IMR-90 (cell line): ENCODE measurements around the gene MOB2. TPM values are rescaled to one million over a fixed set of nuclear protein-coding genes. Genes with fewer than 3 reads are reported as not detected.

ENCODE experiments used
- ATAC-seq: fragments of 200-7000 bp; cut with Tn5 transposase; 2 replicates; pipeline ENCODE4 v1.9.1; 2020; ENCODE audit warnings: low read depth, mild to moderate bottlenecking, moderate library complexity
- BruUV-seq: library from RNA; stranded (reverse); fragments of 400-500 nt; replicated peaks from 2 replicates; lab custom pipeline; 2021; lab: Mats Ljungman, UMichigan
- CTCF ChIA-PET: fragments of 300-600 bp; formaldehyde crosslinking; extraction: SDS; loops from one replicate; lab custom pipeline; 2021; ENCODE audit warnings: antibody characterized with exemption; lab: Yijun Ruan, JAX
- POLR2A ChIA-PET: fragments of 300-600 bp; sonication (Branson Sonifier 250); formaldehyde crosslinking; loops from one replicate; lab custom pipeline; 2022; ENCODE audit warnings: antibody characterized with exemption; ENCODE audit not compliant: unreplicated experiment; lab: Charles Lee
- DNase-seq: peaks from one replicate; pipeline ENCODE4 v3.0.0; 2013
- H2AFZ ChIP-seq: replicated peaks from 2 replicates; pipeline ENCODE3; 2013; ENCODE audit warnings: low read length, mild to moderate bottlenecking; ENCODE audit not compliant: poor library complexity
- H2AK5ac ChIP-seq: 2 replicates; pipeline ENCODE4 v1.6.1; 2013; ENCODE audit warnings: low read depth, low read length, inconsistent platforms
- H2AK9ac ChIP-seq: replicated peaks from 2 replicates; pipeline ENCODE3; 2013; ENCODE audit warnings: mild to moderate bottlenecking, low read depth, low read length, moderate library complexity; ENCODE audit not compliant: poor library complexity
- H2BK120ac ChIP-seq: 2 replicates; pipeline ENCODE4 v1.6.1; 2013; ENCODE audit warnings: low read depth, low read length, inconsistent platforms
- H2BK15ac ChIP-seq: 3 replicates; pipeline ENCODE4 v1.6.1; 2013; ENCODE audit warnings: low read depth, low read length, inconsistent platforms
- H2BK20ac ChIP-seq: 2 replicates; pipeline ENCODE4 v1.6.1; 2013; ENCODE audit warnings: low read depth, mild to moderate bottlenecking, inconsistent platforms, low read length, moderate library complexity
- H2BK5ac ChIP-seq: 2 replicates; pipeline ENCODE4 v1.6.1; 2013; ENCODE audit warnings: mild to moderate bottlenecking, low read depth, low read length, inconsistent platforms; ENCODE audit not compliant: poor library complexity, severe bottlenecking
- H3K14ac ChIP-seq: replicated peaks from 2 replicates; pipeline ENCODE4 v1.6.1; 2013; ENCODE audit warnings: low read depth, low read length, inconsistent platforms
- H3K18ac ChIP-seq: 2 replicates; pipeline ENCODE4 v1.6.1; 2013; ENCODE audit warnings: low read depth, low read length, control low read depth
- H3K23ac ChIP-seq: 2 replicates; pipeline ENCODE4 v1.6.1; 2013; ENCODE audit warnings: low read depth, low read length, inconsistent platforms
- H3K27ac ChIP-seq: 2 replicates; pipeline ENCODE4 v1.5.1; 2013; ENCODE audit warnings: mild to moderate bottlenecking, control low read depth, low read length; ENCODE audit not compliant: insufficient read depth
- H3K27me3 ChIP-seq: 2 replicates; pipeline ENCODE4 v1.6.1; 2013; ENCODE audit warnings: low read length; ENCODE audit not compliant: control insufficient read depth, insufficient read depth
- H3K36me3 ChIP-seq: 2 replicates; pipeline ENCODE4 v1.6.1; 2013; ENCODE audit warnings: low read length, mixed read lengths; ENCODE audit not compliant: control insufficient read depth, insufficient read depth
- H3K4ac ChIP-seq: 2 replicates; pipeline ENCODE4 v1.6.1; 2013; ENCODE audit warnings: low read depth, low read length, inconsistent platforms
- H3K4me1 ChIP-seq: 2 replicates; pipeline ENCODE4 v1.6.1; 2013; ENCODE audit warnings: low read length, mixed read lengths; ENCODE audit not compliant: control insufficient read depth, insufficient read depth
- H3K4me2 ChIP-seq: 2 replicates; pipeline ENCODE4 v1.6.1; 2013; ENCODE audit warnings: low read depth, mild to moderate bottlenecking, control low read depth, low read length, moderate library complexity
- H3K4me3 ChIP-seq: 2 replicates; pipeline ENCODE4 v1.5.1; 2013; ENCODE audit warnings: low read depth, mild to moderate bottlenecking, control low read depth, low read length, moderate library complexity; ENCODE audit not compliant: insufficient read depth
- H3K56ac ChIP-seq: 2 replicates; pipeline ENCODE4 v1.6.1; 2013; ENCODE audit warnings: low read length, inconsistent platforms; ENCODE audit not compliant: insufficient read depth; ENCODE audit errors: extremely low read depth
- H3K79me1 ChIP-seq, 2 experiments: 2 replicates each; pipeline ENCODE4 v1.6.1; 2013; ENCODE audit warnings: low read length in 2 of 2, inconsistent platforms in 1 of 2, low read depth in 1 of 2
- H3K9ac ChIP-seq: 2 replicates; pipeline ENCODE4 v1.6.1; 2013; ENCODE audit warnings: low read depth, low read length, control low read depth
- H3K9me1 ChIP-seq: 2 replicates; pipeline ENCODE4 v1.6.1; 2013; ENCODE audit warnings: low read length, inconsistent platforms; ENCODE audit not compliant: insufficient read depth
- H3K9me3 ChIP-seq: 2 replicates; pipeline ENCODE4 v1.6.1; 2013; ENCODE audit warnings: low read length; ENCODE audit not compliant: control insufficient read depth, insufficient read depth
- H4K20me1 ChIP-seq: 2 replicates; pipeline ENCODE4 v1.6.1; 2013; ENCODE audit warnings: low read length, inconsistent platforms; ENCODE audit not compliant: insufficient read depth
- H4K5ac ChIP-seq: 2 replicates; pipeline ENCODE4 v1.6.1; 2013; ENCODE audit warnings: mild to moderate bottlenecking, low read depth, low read length, control low read depth
- H4K8ac ChIP-seq, 2 experiments: 2 replicates each; pipeline ENCODE4 v1.6.1; 2013; ENCODE audit warnings: low read depth in 2 of 2, low read length in 2 of 2, control low read depth in 1 of 2, inconsistent platforms in 1 of 2
- H4K91ac ChIP-seq: 2 replicates; pipeline ENCODE4 v1.6.1; 2013; ENCODE audit warnings: low read depth, low read length, inconsistent platforms; ENCODE audit not compliant: insufficient read depth
- BHLHE40 ChIP-seq: fragments of 150-350 bp; IDR thresholded peaks from 2 replicates; pipeline ENCODE4 v1.6.1; 2016; ENCODE audit warnings: mild to moderate bottlenecking, low read depth, low read length
- CEBPB ChIP-seq: IDR thresholded peaks from 2 replicates; pipeline ENCODE4 v1.6.1; 2012; ENCODE audit warnings: low read depth, low read length, improper control_type of control experiment
- CHD1 ChIP-seq: IDR thresholded peaks from 2 replicates; pipeline ENCODE4 v1.6.1; 2012; ENCODE audit warnings: low read depth, low read length, improper control_type of control experiment
- CTCF ChIP-seq: conservative IDR thresholded peaks from 2 replicates; pipeline ENCODE4 v1.5.1; 2012; ENCODE audit warnings: mild to moderate bottlenecking, low read depth, low read length, improper control_type of control experiment
- ELK1 ChIP-seq: fragments of 150-350 bp; IDR thresholded peaks from 2 replicates; pipeline ENCODE4 v1.6.1; 2016; ENCODE audit warnings: low read depth, mild to moderate bottlenecking, low read length, moderate library complexity, borderline replicate concordance
- FOS ChIP-seq: fragments of 150-350 bp; IDR thresholded peaks from 2 replicates; pipeline ENCODE4 v1.6.1; 2016; ENCODE audit warnings: low read depth, low read length
- MAFK ChIP-seq: IDR thresholded peaks from 2 replicates; pipeline ENCODE4 v1.6.1; 2012; ENCODE audit warnings: low read depth, low read length, improper control_type of control experiment
- MAZ ChIP-seq: IDR thresholded peaks from 2 replicates; pipeline ENCODE4 v1.6.1; 2012; ENCODE audit warnings: low read depth, mild to moderate bottlenecking, low read length, improper control_type of control experiment, moderate library complexity, borderline replicate concordance
- MXI1 ChIP-seq: IDR thresholded peaks from 2 replicates; pipeline ENCODE4 v1.6.1; 2012; ENCODE audit warnings: low read depth, mild to moderate bottlenecking, low read length, moderate library complexity, borderline replicate concordance
- NFE2L2 ChIP-seq: fragments of 150-350 bp; IDR thresholded peaks from 2 replicates; pipeline ENCODE4 v1.6.1; 2016; ENCODE audit warnings: low read depth, mild to moderate bottlenecking, low read length
- POLR2A ChIP-seq: IDR thresholded peaks from 2 replicates; pipeline ENCODE4 v1.6.1; 2012; ENCODE audit warnings: mild to moderate bottlenecking, low read depth, low read length
- RAD21 ChIP-seq: IDR thresholded peaks from 2 replicates; pipeline ENCODE4 v1.6.1; 2012; ENCODE audit warnings: low read length, improper control_type of control experiment
- RCOR1 ChIP-seq: IDR thresholded peaks from 2 replicates; pipeline ENCODE4 v1.6.1; 2012; ENCODE audit warnings: mild to moderate bottlenecking, low read length, improper control_type of control experiment; ENCODE audit not compliant: insufficient replicate concordance
- RFX5 ChIP-seq: IDR thresholded peaks from 2 replicates; pipeline ENCODE4 v1.8.0; 2012; ENCODE audit warnings: low read depth, mild to moderate bottlenecking, low read length, moderate library complexity
- SMC3 ChIP-seq: fragments of 150-350 bp; IDR thresholded peaks from 2 replicates; pipeline ENCODE4 v1.6.1; 2016; ENCODE audit warnings: low read depth, mild to moderate bottlenecking, antibody characterized with exemption, low read length, moderate library complexity
- USF2 ChIP-seq: fragments of 150-350 bp; IDR thresholded peaks from 2 replicates; pipeline ENCODE4 v1.6.1; 2017; ENCODE audit warnings: mild to moderate bottlenecking, antibody characterized with exemption, low read length, low read depth
- WGBS, 2 experiments: methylation state at CpG; one replicate each; pipeline versions ENCODE4 v1.1.5 to v1.1.7; 2013; ENCODE audit warnings: missing lambda C conversion rate in 2 of 2; ENCODE audit not compliant: insufficient read length in 1 of 2; ENCODE audit errors: extremely low coverage in 2 of 2; 5-methylcytosine and 5-hydroxymethylcytosine counted together
- dilution Hi-C: fragments of 300-500 bp; cut with HindIII; formaldehyde crosslinking; loops from one replicate; pipeline ENCODE4 v1.14.3; 2018; ENCODE audit warnings: low sequenced_read_pairs; ENCODE audit not compliant: unreplicated experiment
- in situ Hi-C: fragments of 300-500 bp; cut with MboI; formaldehyde crosslinking; loops from 3 replicates; pipeline ENCODE4 v1.14.3; 2019; ENCODE audit warnings: low sequenced_read_pairs, inconsistent platforms, mixed read lengths
- intact Hi-C: fragments of 100-400 bp; cut with micrococcal nuclease; formaldehyde crosslinking; loops from 2 replicates; pipeline ENCODE4 v1.10.0; 2022
- polyA plus RNA-seq, 3 experiments: library from polyadenylated mRNA; depleted of rRNA; stranded (reverse); fragments of >200 nt; gene quantifications; 2 replicates each; pipeline ENCODE4 v1.2.3, GENCODE V29; 2012; ENCODE audit warnings: low replicate concordance in 1 of 3
- total RNA-seq: library from RNA; depleted of rRNA; stranded (reverse); fragments of >200 nt; gene quantifications from 2 replicates; pipeline ENCODE4 v1.2.3, GENCODE V29; 2012

Gene MOB2
- total and polyA plus RNA-seq, 2 of the 4 experiments (the other 2 are of a cell fraction) = 23.7 to 36.2 TPM

GRCh38 chr11:1455032-1455762 is 31.4 kb downstream of the MOB2 start:
- BruUV-seq = no TSS peak
- peaks cover 5% of the 10 kb centered on the region; the same call in 1 of the 2 replicates for H3K4me1 ChIP-seq
- no peak overlapping the region for H4K5ac ChIP-seq
- H3K27ac ChIP-seq = no peak overlapping the region
- H3K23ac ChIP-seq = no peak overlapping the region
- H3K27me3 ChIP-seq = peaks cover 2% of the 10 kb centered on the region; the same call in 1 of the 2 replicates
- H3K9ac ChIP-seq = no peak overlapping the region
- H2BK5ac ChIP-seq = no peak overlapping the region
- no peak overlapping the region for H2BK15ac ChIP-seq
- H3K14ac ChIP-seq = no peak overlapping the region
- no peak overlapping the region for H2BK120ac ChIP-seq
- no peak overlapping the region for H2AK5ac ChIP-seq
- ChIA-PET POLR2A (no interaction called here), CTCF (no interaction called here)
- in situ Hi-C loops = no loop called here
- TF ChIP-seq CHD1 (no peak), NFE2L2 (no peak), ELK1 (no peak), BHLHE40 (no peak), MAFK (no peak), MXI1 (no peak), CTCF (no peak), POLR2A (no peak), RFX5 (no peak), RAD21 (no peak), RCOR1 (no peak), CEBPB (no peak), MAZ (no peak), FOS (no peak), USF2 (no peak), SMC3 (no peak)
- H3K9me1 ChIP-seq = no peaks in the 10 kb centered on the region
- no peak overlapping the region for H3K4me2 ChIP-seq
- H2AFZ ChIP-seq = no peak overlapping the region
- no peak overlapping the region for H3K56ac ChIP-seq
- H3K4ac ChIP-seq = no peak overlapping the region
- H2BK20ac ChIP-seq = no peak overlapping the region
- DNase-seq (no peak), ATAC-seq (no peak)
- no peaks in the 10 kb centered on the region for H3K36me3 ChIP-seq
- H3K18ac ChIP-seq = no peak overlapping the region
- H3K4me3 ChIP-seq = no peak overlapping the region
- H4K8ac ChIP-seq = no peak overlapping the region
- dilution Hi-C loops = no loop called here
- H3K9me3 ChIP-seq = no peaks in the 10 kb centered on the region
- no peak overlapping the region for H4K91ac ChIP-seq
- H4K20me1 ChIP-seq = no peaks in the 10 kb centered on the region; the same call in none of the 2 replicates
- intact Hi-C loops = no loop called here
- no peak overlapping the region for H2AK9ac ChIP-seq
- WGBS, 2 experiments = 76% methylated on average over 10 of the region's 24 CpGs; no CpG with 5 or more reads in 1 of the 2 experiments
- no peaks in the 10 kb centered on the region for H3K79me1 ChIP-seq
